GM23338 (cell line): ENCODE data around the gene MKI67. TPM values are rescaled to one million over a fixed set of nuclear protein-coding genes. Genes with fewer than 3 reads are reported as not detected.

Experiments used
- ATAC-seq: fragments of 200-7000 bp; cut with Tn5 transposase; 3 replicates; pipeline ENCODE4 v1.9.1; 2020
- DNase-seq: peaks from one replicate; pipeline ENCODE4 v3.0.0-alpha.2; 2015; ENCODE audit warnings: low spot score
- H2AFZ ChIP-seq: fragments of 200-600 bp; sonication (generic); 2 replicates; pipeline ENCODE4 v1.8.0; 2016; ENCODE audit warnings: antibody characterized with exemption, mild to moderate bottlenecking, moderate library complexity
- H3F3A ChIP-seq: fragments of 200-600 bp; sonication (generic); replicated peaks from 2 replicates; pipeline ENCODE4 v1.8.0; 2017; ENCODE audit warnings: antibody characterized with exemption, mixed run types, low read depth
- H3K27ac ChIP-seq: fragments of 200-600 bp; sonication (generic); 2 replicates; pipeline ENCODE4 v1.6.1; 2016; ENCODE audit warnings: low read depth
- H3K27me3 ChIP-seq: fragments of 200-600 bp; sonication (generic); 2 replicates; pipeline ENCODE4 v1.8.0; 2016; ENCODE audit warnings: mild to moderate bottlenecking, mixed run types, moderate library complexity; ENCODE audit not compliant: insufficient read depth
- H3K36me3 ChIP-seq: fragments of 200-600 bp; sonication (generic); 2 replicates; pipeline ENCODE4 v1.8.0; 2016; ENCODE audit warnings: mild to moderate bottlenecking; ENCODE audit not compliant: insufficient read depth
- H3K4me1 ChIP-seq: fragments of 200-600 bp; sonication (generic); 2 replicates; pipeline ENCODE4 v1.8.0; 2016; ENCODE audit warnings: mild to moderate bottlenecking, moderate library complexity; ENCODE audit not compliant: insufficient read depth
- H3K4me2 ChIP-seq: fragments of 200-600 bp; sonication (generic); 2 replicates; pipeline ENCODE4 v1.7.1; 2017; ENCODE audit warnings: mixed run types
- H3K4me3 ChIP-seq: fragments of 200-600 bp; sonication (generic); 2 replicates; pipeline ENCODE4 v1.6.1; 2016; ENCODE audit warnings: mixed run types
- H3K79me2 ChIP-seq: fragments of 200-600 bp; sonication (generic); replicated peaks from 2 replicates; pipeline ENCODE4 v1.8.0; 2017; ENCODE audit warnings: mild to moderate bottlenecking; ENCODE audit not compliant: insufficient read depth
- H3K9me2 ChIP-seq: fragments of 200-600 bp; sonication (generic); 2 replicates; pipeline ENCODE4 v1.8.0; 2017; ENCODE audit not compliant: insufficient read depth
- H4K20me1 ChIP-seq: fragments of 200-600 bp; sonication (generic); replicated peaks from 2 replicates; pipeline ENCODE4 v1.8.0; 2017; ENCODE audit warnings: mild to moderate bottlenecking; ENCODE audit not compliant: insufficient read depth
- H3K27ac Mint-ChIP-seq: 2 replicates; pipeline ENCODE4 v1.8.0; 2020; ENCODE audit warnings: inconsistent platforms, mild to moderate bottlenecking, moderate library complexity, mixed read lengths
- H3K27me3 Mint-ChIP-seq: 3 replicates; pipeline ENCODE4 v1.8.0; 2022; ENCODE audit warnings: low read depth, mild to moderate bottlenecking, moderate library complexity, mixed read lengths, inconsistent platforms; ENCODE audit not compliant: insufficient read depth, poor library complexity
- H3K36me3 Mint-ChIP-seq: 3 replicates; pipeline ENCODE4 v1.8.0; 2021; ENCODE audit warnings: low read depth, mild to moderate bottlenecking, inconsistent platforms, moderate library complexity, mixed read lengths
- H3K4me1 Mint-ChIP-seq: 3 replicates; pipeline ENCODE4 v1.8.0; 2020; ENCODE audit warnings: mild to moderate bottlenecking, inconsistent platforms, mixed read lengths
- H3K4me3 Mint-ChIP-seq: 3 replicates; pipeline ENCODE4 v1.8.0; 2021; ENCODE audit warnings: moderate library complexity, mild to moderate bottlenecking, inconsistent platforms, mixed read lengths
- H3K9me3 Mint-ChIP-seq: 3 replicates; pipeline ENCODE4 v1.8.0; 2020; ENCODE audit warnings: moderate library complexity, mild to moderate bottlenecking, inconsistent platforms, mixed read lengths
- CREB1 ChIP-seq: fragments of 250-450 bp; sonication (Bioruptor Pico); IDR thresholded peaks from 2 replicates; pipeline ENCODE4 v1.5.0; 2020; ENCODE audit warnings: low read depth, mild to moderate bottlenecking, moderate library complexity
- CTCF ChIP-seq, 2 experiments: fragments of 200-600 bp in 1 of 2; sonication (generic) in 1 of 2; conservative IDR thresholded peaks; 2 replicates each; pipeline versions ENCODE4 v1.5.1 to v1.6.1; 2016 to 2017; ENCODE audit warnings: antibody characterized with exemption in 2 of 2, low read depth in 2 of 2, mild to moderate bottlenecking in 2 of 2, moderate library complexity in 1 of 2
- ETS1 ChIP-seq: IDR thresholded peaks from 2 replicates; pipeline ENCODE4 v1.6.1; 2016; ENCODE audit warnings: antibody characterized with exemption
- EZH2 ChIP-seq: fragments of 200-600 bp; sonication (generic); IDR thresholded peaks from one replicate; pipeline ENCODE4 v1.8.0; 2017; ENCODE audit warnings: antibody characterized with exemption, mild to moderate bottlenecking, low read depth; ENCODE audit not compliant: unreplicated experiment
- EZH2phosphoT487 ChIP-seq: fragments of 200-600 bp; sonication (generic); IDR thresholded peaks from one replicate; pipeline ENCODE4 v1.8.1; 2018; ENCODE audit warnings: antibody characterized with exemption; ENCODE audit not compliant: unreplicated experiment
- JUNB ChIP-seq: IDR thresholded peaks from one replicate; pipeline ENCODE4 v1.6.1; 2016; ENCODE audit warnings: antibody characterized with exemption; ENCODE audit not compliant: unreplicated experiment
- NANOG ChIP-seq: IDR thresholded peaks from 2 replicates; pipeline ENCODE4 v1.6.1; 2016; ENCODE audit warnings: antibody characterized with exemption, borderline replicate concordance
- POLR2AphosphoS5 ChIP-seq: IDR thresholded peaks from 2 replicates; pipeline ENCODE4 v1.6.1; 2016; ENCODE audit warnings: antibody characterized with exemption, low read depth
- REST ChIP-seq: IDR thresholded peaks from one replicate; pipeline ENCODE4 v1.6.1; 2018; ENCODE audit warnings: antibody characterized with exemption; ENCODE audit not compliant: unreplicated experiment
- STAT1 ChIP-seq: IDR thresholded peaks from one replicate; pipeline ENCODE4 v1.6.1; 2016; ENCODE audit warnings: antibody characterized with exemption; ENCODE audit not compliant: unreplicated experiment
- ZNF114 ChIP-seq: fragments of 250-450 bp; sonication (Bioruptor Pico); IDR thresholded peaks from 2 replicates; pipeline ENCODE4 v1.5.0; 2020; ENCODE audit warnings: mild to moderate bottlenecking, moderate library complexity
- ZNF331 ChIP-seq: fragments of 250-450 bp; sonication (Bioruptor Pico); IDR thresholded peaks from 2 replicates; pipeline ENCODE4 v1.5.0; 2020; ENCODE audit warnings: low read depth, mild to moderate bottlenecking, moderate library complexity
- ZNF462 ChIP-seq: fragments of 250-450 bp; sonication (Bioruptor Pico); IDR thresholded peaks from 2 replicates; pipeline ENCODE4 v1.5.0; 2020; ENCODE audit warnings: mild to moderate bottlenecking, moderate library complexity
- polyA plus RNA-seq: library from polyadenylated mRNA; unstranded; fragments of >200 nt; fragmentation: Nextera tagmentation; extraction: Ambion mirVana; gene quantifications from 2 replicates; pipeline ENCODE4 v1.2.1, GENCODE V29; 2016
- total RNA-seq: library from RNA; depleted of rRNA; stranded (reverse); fragments of >200 nt; shearing (Covaris generic); gene quantifications from 2 replicates; pipeline ENCODE4 v1.2.3, GENCODE V29; 2014

The MKI67 gene
- total and polyA plus RNA-seq, 2 experiments from 2014 or later = 58.0 to 103 TPM

GRCh38 chr10:128144547-128144946 is 18.3 kb upstream of the MKI67 start:
- H3K4me3 Mint-ChIP-seq = no peak overlapping the region
- no peaks in the 10 kb centered on the region for H3K4me1 ChIP-seq
- H2AFZ ChIP-seq = no peak overlapping the region
- H3K4me3 ChIP-seq = no peak overlapping the region
- no peaks in the 10 kb centered on the region; the same call in 1 of the 2 replicates for H3K9me2 ChIP-seq
- ATAC-seq (no peak), DNase-seq (no peak)
- H3K4me1 Mint-ChIP-seq = peaks cover 3% of the 10 kb centered on the region; the same call in 1 of the 3 replicates
- no peak overlapping the region for H3K27ac ChIP-seq
- TF ChIP-seq JUNB (no peak), NANOG (no peak), EZH2phosphoT487 (no peak), EZH2 (no peak), ETS1 (no peak), CREB1 (no peak), CTCF (conservative IDR thresholded peaks at IDR 0.05; ENCODE audit: low read depth in 2 of 2) (no peak), POLR2AphosphoS5 (no peak), REST (no peak), STAT1 (no peak), ZNF114 (CRISPR knock-in tag) (no peak), ZNF331 (CRISPR knock-in tag) (no peak), ZNF462 (CRISPR knock-in tag) (no peak)
- H3K4me2 ChIP-seq = no peak overlapping the region
- H3K79me2 ChIP-seq = no peaks in the 10 kb centered on the region
- H3K36me3 Mint-ChIP-seq = no peaks in the 10 kb centered on the region
- H3F3A ChIP-seq = no peaks in the 10 kb centered on the region
- no peaks in the 10 kb centered on the region; the same call in 2 of the 3 replicates for H3K9me3 Mint-ChIP-seq
- H3K27me3 ChIP-seq = peaks cover 10% of the 10 kb centered on the region; the same call in 1 of the 2 replicates
- peaks cover 8% of the 10 kb centered on the region for H3K27me3 Mint-ChIP-seq
- H4K20me1 ChIP-seq = no peaks in the 10 kb centered on the region
- no peak overlapping the region for H3K27ac Mint-ChIP-seq
- H3K36me3 ChIP-seq = no peaks in the 10 kb centered on the region
